ENCODE data around the gene RNF187.

GRCh38 chr1:228512781-228513198, 25.6 kb downstream of the RNF187 start:
- TF ChIP-seq CTCF (IDR thresholded peaks at IDR 0.05) (no peak), POLR2AphosphoS5 (IDR thresholded peaks at IDR 0.05) (no peak), POLR2A (IDR thresholded peaks at IDR 0.05) (no peak), EP300 (IDR thresholded peaks at IDR 0.05) (no peak)

All from stomach (tissue), 4 donors.